Measurements from ENCODE around the gene CDH20.

GRCh38 chr18:61597316-61597715 is 264.1 kb downstream of the CDH20 start:
- TF ChIP-seq, protein P1, sequence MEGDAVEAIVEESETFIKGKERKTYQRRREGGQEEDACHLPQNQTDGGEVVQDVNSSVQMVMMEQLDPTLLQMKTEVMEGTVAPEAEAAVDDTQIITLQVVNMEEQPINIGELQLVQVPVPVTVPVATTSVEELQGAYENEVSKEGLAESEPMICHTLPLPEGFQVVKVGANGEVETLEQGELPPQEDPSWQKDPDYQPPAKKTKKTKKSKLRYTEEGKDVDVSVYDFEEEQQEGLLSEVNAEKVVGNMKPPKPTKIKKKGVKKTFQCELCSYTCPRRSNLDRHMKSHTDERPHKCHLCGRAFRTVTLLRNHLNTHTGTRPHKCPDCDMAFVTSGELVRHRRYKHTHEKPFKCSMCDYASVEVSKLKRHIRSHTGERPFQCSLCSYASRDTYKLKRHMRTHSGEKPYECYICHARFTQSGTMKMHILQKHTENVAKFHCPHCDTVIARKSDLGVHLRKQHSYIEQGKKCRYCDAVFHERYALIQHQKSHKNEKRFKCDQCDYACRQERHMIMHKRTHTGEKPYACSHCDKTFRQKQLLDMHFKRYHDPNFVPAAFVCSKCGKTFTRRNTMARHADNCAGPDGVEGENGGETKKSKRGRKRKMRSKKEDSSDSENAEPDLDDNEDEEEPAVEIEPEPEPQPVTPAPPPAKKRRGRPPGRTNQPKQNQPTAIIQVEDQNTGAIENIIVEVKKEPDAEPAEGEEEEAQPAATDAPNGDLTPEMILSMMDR (IDR thresholded peaks at IDR 0.05; ENCODE audit: poor library complexity): no peak
- TF ChIP-seq EZH2 (IDR thresholded peaks at IDR 0.05; ENCODE audit: borderline replicate concordance) (no peak), EZH2phosphoT487 (IDR thresholded peaks at IDR 0.05; ENCODE audit: low read depth, severe bottlenecking, unreplicated experiment) (no peak)

All from hepatocyte (in vitro differentiated cells).